ENCODE data around the gene MAD1L1.
"Not testable (repeated sequence)": the region's sequence is repeated elsewhere in the genome, so short reads cannot be mapped to it uniquely, and the experiment has no call there.

Gene MAD1L1

GRCh38 chr7:1851721-1852516 is 380.8 kb downstream of the MAD1L1 start:
- DNase-seq: peak; percentile 80

GRCh38 chr7:1850976-1851571 is 381.7 kb downstream of the MAD1L1 start:
- no peak for DNase-seq

GRCh38 chr7:1850111-1850975 is 382.4 kb downstream of the MAD1L1 start:
- DNase-seq: no peak

DNA sequence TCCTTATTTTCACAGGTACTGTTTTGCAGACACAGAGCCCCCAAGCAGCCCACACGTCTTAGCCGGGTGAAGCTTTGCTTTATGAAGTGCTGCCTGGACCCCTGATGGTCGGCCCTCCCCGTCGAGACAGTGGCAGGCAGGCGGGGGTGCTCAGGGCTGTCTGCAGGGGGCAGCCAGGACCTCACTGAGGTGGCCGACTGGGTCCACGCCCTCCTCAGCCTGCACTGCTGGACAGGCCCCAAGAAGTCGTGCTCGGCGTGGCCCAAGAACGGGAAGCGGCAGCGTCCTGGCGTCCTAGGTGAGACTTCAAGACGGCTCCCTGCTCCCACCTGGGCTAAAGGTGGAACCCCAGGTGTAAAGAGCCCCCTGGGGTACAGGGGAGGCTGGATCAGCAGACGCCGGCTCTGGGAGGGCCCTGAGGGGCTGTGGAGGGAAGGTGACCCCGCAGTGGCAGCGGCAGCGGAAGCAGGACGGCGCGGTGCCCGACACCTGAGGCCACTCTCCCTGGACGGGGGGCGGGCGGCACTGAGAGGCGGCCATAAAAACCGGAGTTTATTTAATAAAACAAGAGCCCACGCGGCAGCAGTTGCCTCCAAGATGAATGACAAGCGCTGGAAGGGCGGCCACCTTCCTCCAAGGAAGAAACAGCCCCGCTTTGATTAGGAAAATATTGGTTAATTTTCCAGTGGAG is 383.2 kb downstream of the MAD1L1 start:
- DNase-seq: no peak

GRCh38 chr7:1848911-1849311 is 383.8 kb downstream of the MAD1L1 start:
- no peak for DNase-seq

DNA sequence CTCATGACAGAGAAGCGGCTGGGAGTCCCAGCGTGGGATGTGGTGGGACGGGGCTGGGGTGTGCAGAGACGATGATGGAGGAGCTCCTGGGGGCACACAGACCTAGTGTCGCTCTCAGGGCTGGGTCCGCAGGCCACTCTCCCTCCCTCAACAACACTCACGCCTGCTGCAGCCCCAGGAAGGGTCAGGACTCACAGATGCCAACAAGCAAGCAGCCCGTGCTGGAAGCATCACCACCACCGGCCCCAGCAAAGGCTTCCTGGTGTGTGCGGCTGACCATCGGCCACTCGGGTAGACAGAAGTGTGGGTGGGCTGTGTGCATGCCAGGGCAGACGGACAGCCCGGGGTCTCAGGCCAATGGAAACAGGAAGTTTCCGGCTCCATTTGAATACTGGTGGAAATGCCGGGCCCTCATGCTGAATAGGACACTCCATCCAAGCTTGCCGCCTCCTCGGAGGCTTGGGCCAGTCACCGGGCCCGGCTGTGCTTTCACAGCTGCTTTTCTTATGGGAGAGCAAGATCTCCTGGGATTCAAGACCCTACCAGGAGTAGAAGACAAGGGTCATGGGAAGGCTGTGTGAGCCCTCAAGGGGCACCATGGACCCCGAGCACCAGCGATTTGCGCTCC is 384.6 kb downstream of the MAD1L1 start:
- DNase-seq: no peak

GRCh38 chr7:1847260-1848001 is 385.3 kb downstream of the MAD1L1 start:
- DNase-seq: no peak

GRCh38 chr7:1846331-1847065 is 386.2 kb downstream of the MAD1L1 start:
- no peak for DNase-seq

DNA sequence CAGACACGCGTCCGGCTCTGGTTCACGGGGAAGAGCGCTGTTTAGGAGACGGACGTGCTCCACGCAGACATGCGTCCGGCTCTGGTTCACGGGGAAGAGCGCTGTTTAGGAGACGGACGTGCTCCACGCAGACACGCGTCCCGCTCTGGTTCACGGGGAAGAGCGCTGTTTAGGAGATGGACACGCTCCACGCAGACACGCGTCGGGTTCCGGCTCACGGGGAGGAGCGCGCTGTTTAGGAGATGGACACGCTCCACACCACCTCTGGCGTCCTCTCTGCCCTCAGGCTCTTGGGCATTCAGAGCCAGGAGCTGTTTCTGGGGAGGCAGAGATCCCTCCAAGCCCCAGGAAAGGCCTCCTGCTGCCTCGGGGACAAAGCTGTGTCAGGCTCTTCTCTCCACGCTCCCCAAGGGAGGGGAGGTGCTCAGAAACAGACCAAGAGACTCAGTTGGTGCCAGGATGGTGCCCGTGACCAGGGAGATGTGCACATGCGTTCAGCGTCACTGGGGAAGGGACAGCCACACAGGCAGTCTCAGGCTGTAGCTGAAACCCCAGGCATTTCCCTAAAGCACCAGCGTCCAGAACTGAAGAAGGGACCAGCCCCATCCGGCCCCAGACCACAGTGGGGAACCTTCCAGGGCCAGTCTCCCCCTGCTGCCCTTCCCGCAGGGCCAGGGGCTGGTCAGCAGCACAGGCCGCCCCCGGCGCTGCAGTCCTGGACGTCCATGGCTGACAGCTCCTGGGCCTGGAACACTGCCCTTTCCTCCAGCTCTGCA is 387.0 kb downstream of the MAD1L1 start:
- DNase-seq: no peak

DNA sequence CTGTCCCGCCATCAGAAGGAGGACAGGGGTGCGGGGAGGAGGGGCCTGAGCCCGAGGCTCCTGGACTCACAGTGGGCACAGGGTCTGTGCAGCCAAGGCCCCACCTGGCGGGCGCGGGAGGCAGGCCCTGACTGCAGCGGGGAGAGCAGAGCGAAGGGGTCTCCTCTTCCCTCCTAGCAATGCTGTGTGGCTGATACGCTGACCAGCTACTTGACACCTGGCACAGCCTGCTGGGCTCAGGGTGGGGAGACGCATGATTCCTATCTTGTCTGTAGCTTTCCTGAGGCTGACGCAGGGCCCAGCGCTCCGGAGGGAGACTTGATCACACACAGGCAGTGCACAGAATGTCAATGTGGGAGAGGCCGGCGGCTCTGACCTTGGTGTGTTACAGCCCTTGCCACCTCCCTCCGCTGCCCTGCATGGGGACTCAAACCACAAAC is 387.8 kb downstream of the MAD1L1 start:
- DNase-seq: no peak

DNA sequence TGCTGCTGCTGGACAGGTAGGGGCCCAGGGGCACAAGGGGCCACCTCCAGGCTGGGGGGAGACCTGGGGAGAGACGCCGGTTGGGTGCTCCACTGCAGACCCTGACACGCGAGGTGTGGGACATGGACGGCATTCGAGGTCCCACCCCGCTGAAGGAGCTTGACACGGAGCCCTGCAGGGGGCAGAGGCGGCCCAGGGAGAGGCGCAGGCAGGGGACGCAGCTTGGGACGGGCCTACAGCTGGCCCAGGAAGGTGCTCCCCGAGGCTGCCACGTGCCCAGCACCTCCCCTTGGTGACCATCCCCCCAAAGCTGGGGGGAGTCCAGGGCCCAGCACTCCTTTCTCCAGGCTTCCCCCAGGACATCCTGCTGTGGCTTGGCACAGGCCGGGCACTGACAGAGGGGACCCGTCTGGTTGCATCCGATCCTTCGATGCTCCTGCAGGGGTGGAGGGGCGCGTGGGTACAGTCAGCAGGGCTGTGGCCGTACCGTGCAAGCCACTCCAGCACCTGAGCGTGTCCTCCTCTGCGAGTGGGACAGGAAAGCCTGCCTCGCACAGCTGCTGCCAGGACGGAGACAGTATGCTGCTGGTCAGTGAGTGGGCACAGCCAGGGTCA is 388.3 kb downstream of the MAD1L1 start:
- DNase-seq: no peak

GRCh38 chr7:1843921-1844335 is 388.8 kb downstream of the MAD1L1 start:
- no peak for DNase-seq

- DNase-seq: no peak
These were observed 389.4 kb downstream of the MAD1L1 start for GRCh38 chr7:1843271-1843861.

DNA sequence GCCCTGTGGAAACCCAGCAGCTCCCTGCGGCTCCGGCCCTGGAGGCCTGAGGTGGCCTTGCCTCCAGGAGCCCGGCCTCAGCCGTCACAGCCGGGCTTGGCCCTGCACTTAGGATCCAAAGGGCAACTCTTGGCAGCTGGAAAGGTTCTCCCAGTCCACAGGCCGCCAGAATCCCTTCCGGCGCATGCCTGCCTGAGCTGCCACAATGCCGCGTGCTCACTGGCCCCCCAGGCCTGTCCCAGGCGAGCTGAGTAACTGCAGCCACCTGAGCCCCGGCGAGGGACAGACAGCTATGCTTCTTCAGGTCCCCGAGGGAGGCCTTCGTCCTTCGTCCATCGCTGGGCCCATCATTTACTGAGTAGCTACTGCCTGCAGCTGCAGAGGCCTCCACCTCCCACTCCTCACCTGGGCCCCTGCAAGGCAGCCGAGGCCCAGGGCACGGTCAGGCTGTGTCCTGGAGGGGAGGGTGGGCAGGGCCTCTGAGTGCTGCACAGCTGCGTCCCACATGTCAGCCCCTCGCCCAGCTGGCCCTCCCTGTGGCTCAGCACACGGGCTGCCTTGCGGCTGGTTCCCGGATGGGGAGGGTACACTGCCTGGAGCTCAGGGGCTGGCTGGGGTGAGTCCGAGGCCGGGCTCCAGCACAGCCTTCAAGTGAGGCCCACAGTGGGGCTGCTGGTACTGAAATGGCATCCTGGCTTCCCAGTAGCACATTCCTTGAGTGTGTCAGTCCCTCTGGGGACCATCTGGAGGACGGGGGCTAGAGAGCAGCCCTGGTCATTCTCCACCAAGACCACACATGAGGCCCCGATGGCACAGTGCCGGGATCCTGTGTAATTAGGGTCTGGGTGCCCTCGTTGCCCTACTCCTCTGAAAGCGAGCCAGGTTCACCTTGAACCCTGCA is 390.2 kb downstream of the MAD1L1 start:
- no peak for DNase-seq

DNA sequence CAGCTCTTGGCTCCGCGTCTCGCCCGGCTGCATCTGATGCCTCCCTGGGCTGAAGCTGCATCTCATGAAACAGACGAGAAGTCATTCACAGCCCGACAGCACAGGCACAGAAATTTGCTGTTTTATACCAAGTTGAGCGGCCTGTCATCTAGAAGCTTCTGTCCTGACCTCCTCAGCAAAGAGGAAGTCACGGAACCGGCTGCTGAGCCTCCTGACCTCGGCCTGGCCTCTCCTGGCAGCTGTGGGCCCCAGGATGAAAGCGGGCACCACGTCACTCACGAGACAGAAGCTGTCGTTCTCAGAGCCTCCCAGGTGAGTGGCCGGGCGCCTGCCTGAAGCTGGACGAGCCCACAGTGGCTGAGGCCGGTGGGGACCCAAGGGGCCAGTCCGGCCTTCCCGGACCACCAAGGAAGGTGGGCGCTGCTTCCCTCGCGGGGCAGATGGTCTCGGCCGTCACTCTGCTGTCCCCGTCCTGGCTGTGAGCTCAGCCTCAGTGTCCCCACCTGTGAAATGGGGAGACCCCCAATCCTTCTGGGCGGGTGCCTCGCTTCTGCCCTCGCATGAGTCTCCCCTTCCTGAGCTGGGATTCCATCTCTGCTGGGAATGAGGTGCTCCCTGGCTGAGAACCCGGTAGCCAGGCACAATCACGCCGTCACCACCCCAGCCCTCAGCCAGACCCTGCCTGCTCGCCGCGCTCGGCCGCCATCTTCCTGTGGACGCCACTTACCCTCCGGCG is 391.3 kb downstream of the MAD1L1 start:
- DNase-seq: not testable (repeated sequence)

DNA sequence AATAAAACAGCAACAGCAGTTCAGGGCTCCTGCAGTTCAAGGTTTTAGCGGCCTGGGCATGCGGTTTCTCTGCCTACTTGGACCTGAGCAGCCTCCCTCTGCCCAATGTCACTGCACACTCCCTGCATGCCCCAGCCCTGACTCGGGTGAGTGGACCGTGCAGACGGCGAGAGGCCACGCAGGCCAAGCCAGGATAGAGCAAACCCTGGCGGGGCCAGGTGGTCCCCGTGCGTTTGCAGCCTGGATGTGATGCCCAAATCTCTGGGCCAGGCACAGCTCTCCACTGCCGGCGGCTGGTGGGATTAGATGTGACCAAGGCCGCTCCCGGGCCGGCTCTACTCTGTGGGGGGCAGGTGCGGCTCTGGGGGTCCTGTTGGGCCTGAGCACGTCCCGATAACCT is 392.0 kb downstream of the MAD1L1 start:
- DNase-seq: not testable (repeated sequence)

GRCh38 chr7:1839701-1840100 is 393.0 kb downstream of the MAD1L1 start:
- no peak for DNase-seq

Measured in NCI-H510A treated with DMSO at 0.1 percent for 48 hours (cell line).